Measurements from ENCODE around the gene ARSA.

GRCh38 chr22:50672471-50673230 is 44.7 kb upstream of the ARSA start, which contains the start of gene SHANK3:
- TF ChIP-seq POLR2A (IDR thresholded peaks at IDR 0.05) (no peak), CTCF (IDR thresholded peaks at IDR 0.05) (no peak)
